SHP77 treated with DMSO at 0.1 percent for 48 hours (cell line): ENCODE measurements around the gene ITIH5.
"Not testable (repeated sequence)": the region's sequence is repeated elsewhere in the genome, so short reads cannot be mapped to it uniquely, and the experiment has no call there.

ENCODE experiments used
- DNase-seq: peaks from one replicate; lab custom pipeline; 2025; lab: John Stamatoyannopoulos, UW

The ITIH5 gene

DNA sequence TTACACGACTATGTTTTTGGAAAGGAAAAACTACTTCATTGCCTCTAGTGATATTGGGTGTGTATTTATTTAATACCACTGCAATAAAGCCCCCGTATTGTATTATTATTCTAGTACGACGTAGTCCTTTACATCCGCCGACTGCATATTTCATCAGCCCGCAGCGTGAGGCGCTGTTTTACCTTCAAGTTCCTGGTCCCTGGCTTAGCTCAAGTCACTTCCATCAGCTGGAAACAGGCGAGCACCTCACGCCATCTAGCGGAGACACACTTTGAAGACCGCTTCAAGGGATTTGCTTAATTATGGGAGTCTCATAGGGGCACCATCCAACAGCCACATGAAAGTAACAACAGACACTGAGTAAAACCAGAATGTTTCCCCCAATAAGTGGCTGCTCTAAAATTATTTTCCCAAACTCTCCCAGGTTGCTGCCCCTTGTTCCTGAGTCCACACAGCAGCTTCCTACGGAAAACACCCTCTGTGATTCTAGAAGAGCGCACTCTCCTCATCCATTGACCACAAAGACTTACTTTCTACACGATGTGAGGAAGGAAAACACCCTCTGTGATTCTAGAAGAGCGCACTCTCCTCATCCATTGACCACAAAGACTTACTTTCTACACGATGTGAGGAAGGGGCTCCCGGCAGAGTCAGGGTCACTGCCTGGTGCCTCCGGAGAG is 20.6 kb upstream of the ITIH5 start:
- DNase-seq: peak; percentile 86

- no peak for DNase-seq
Observed at GRCh38 chr10:7686351-7687171, 19.8 kb upstream of the ITIH5 start.

GRCh38 chr10:7680078-7680477 is 13.3 kb upstream of the ITIH5 start:
- not testable (repeated sequence) for DNase-seq

- no peak for DNase-seq
Observed at GRCh38 chr10:7679256-7679655, 12.5 kb upstream of the ITIH5 start.

GRCh38 chr10:7672341-7673134 is 5.8 kb upstream of the ITIH5 start:
- no peak for DNase-seq

DNA sequence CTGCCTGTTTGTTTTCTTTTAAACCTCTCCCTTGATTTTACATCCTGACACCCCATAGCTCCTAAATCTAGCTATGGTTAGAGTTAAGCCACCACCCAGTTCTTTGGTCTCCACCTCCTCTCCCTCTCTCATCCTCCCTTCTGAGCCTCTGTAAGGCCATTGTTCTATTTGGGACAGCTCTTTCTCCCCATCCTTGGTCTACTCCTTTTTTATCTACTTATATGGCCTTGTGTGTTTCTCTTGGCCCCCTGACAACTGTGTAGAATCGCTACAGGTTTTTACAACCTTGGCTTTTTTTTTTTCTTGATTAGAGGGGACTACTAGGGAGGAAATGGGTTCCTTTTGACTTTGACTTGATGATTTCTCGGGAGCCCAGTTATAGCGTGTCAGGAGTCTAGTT is 3.4 kb upstream of the ITIH5 start:
- no peak for DNase-seq

- DNase-seq: no peak
Observed at GRCh38 chr10:7667262-7668141, 736 bp upstream of the ITIH5 start.

DNA sequence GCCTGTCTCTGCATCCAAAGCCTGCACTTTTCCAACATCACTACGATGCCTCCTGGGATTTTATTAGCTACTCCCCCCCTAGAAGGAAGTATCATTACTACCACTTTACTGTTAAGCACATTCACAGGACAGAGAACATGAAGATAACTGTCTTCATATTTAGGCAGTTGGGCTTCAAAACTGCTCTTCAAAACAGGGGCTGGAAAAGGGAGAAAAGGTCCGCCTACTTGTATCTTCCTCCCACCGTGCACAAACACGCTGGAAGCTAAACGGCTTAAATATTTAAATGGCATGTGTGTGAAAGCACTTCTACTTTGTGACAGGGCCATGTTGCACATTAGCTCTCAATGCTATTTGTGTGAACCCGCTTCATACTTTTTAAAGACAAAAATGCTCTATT is 999 bp downstream of the ITIH5 start:
- no peak for DNase-seq

DNA sequence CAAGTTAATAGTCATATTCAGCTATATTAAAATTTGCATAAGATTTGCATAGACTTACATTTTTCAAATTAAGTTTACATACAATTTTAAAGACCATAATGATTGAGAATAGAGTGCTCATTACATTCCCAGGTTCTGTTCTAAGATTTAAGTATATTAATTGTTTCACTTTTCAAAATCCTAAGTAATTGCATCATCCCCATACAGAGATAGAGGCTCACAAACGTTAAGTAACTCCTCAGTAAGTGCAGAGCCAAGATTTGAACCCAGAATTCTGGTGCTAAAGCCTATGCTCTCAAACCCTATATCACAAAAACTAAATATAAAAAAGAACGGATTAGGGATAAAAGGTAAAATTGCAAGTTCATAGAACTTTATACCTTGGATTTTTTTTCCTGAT is 2.1 kb downstream of the ITIH5 start:
- DNase-seq: no peak

DNA sequence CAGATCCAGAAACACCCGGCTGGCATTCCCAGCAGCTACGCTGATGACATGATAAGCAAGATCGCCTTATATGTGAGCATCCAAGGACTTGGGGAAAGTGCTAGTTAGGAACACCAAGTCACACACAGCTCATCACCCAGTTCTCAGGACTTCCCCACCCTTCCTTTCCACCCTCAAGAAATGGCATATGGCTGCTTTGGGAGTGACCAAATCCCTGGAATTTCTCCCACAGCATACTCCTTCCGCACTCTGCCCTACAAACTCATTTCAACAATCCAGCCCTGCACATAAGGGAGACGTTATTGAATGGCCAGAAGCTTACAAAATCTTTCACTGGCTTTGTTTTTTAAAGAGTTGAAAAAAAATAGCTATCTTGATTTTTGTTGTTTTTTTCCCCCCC is 4.2 kb downstream of the ITIH5 start:
- no peak for DNase-seq

GRCh38 chr10:7659560-7659959 is 7.2 kb downstream of the ITIH5 start:
- DNase-seq: no peak

GRCh38 chr10:7657552-7657951 is 9.2 kb downstream of the ITIH5 start:
- DNase-seq: no peak

- not testable (repeated sequence) for DNase-seq
Observed at GRCh38 chr10:7657079-7657478, 9.7 kb downstream of the ITIH5 start.

DNA sequence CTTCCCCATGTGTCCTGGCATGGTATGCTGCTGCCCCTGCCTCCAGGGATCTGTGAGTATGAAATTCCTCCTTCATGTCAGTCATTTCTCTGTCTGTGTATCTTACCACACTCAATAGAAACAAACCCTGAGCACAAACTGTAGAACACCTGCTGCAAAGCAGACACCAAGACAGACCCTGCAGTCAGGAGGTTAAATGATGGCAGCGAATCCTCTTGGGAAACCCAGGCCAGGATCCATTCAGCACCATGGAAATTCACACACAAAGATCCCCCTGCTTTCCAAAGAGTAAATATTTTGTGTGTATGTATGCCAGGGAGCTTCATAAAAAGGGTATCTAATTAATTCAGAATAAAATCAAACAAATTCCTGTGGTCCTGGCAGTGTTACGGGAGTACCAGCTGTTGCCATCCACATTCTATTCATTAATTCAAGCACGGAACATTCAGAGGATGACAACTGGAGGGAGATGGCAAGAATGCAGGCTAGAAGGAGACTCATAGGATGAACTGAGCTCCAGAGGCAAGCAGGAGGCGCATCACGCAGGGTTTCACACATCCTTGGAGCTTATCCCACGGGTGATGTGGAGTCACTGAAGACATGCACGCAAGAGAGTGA is 14.8 kb downstream of the ITIH5 start:
- DNase-seq: no peak

- no peak for DNase-seq
Observed at GRCh38 chr10:7649673-7650300, 17.0 kb downstream of the ITIH5 start.

DNA sequence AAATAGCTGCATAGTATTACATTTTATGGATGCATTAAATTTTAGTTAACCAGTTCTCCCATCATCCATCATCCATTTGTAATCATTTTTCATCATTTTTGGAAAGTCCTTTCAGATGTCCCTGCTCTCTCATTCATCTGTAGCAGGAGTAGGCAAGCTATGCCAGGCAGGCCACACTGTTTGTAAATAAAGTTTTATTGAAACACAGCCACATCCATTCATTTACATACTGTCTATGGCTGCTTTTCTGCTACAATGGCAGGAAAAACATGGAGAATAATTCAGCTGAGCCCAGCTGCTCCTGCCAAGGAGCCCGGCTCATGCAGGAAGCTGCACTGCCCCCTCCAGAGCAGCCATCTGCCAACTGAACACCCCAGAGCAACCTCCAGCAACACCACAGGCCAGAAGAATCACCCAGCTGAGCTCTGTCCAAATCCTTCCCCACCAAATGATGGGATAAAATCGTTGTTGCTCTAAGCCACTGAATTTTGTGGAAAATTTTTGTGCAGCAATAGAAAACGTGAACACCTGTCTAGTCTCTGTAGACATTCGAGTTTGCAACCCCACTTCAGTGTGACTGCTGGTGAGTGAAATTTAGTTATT is 19.6 kb downstream of the ITIH5 start:
- no peak for DNase-seq

DNA sequence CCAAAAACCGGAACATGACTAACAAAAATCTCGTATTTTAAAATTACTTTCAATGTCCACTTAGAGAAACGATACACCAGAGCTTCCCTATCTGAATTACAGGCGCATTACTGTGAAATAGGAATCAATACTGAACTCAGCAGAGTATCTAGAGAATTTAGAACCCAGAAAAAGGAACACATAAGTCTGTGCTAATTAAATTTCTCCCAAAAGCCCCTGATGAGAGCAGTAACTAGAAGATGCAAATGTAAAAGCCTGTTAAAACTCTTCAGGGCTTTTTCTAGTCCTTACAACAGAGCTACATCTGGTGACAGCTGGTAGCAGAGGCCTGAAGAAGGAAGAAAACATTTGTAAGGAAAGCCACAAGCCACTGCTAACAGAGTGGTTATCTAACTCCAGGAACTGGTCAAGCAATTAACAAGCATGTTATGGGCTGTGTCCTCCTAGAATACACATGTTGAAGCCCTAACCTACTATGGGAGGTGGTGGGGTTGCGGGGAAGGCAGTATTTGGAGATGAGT is 24.2 kb downstream of the ITIH5 start:
- DNase-seq: no peak

DNA sequence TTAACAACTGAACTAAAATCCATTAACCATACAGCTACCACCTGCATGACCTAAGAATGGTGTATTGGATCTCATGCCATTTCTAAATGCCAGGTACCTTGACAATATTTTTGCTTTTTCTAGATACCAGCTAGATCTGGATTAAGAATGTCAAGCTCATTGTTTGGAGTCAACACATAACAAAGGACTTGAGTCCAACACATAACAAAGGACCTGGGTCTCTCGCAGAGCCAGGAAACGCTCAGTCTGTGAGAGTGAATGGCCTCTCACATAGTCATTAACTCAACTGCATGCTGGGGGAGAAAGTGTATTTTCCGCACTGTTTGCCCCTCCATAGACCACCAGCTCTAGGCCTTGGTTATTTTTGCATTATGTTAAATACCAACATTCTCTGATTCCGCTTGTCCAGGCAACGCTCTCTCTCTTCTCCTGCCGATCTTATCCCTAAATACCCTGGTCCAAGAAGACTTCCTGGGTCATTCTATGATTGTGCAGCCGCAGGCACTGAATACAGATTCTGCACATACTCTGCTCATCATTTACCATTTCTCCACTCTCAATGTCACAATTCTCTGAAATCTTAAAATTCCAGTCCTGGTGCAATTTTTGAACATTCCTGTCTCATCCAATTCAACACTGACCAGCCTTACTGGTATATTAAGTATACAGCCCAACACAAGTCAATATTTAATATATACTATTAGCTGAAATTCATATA is 31.2 kb downstream of the ITIH5 start:
- DNase-seq: no peak

DNA sequence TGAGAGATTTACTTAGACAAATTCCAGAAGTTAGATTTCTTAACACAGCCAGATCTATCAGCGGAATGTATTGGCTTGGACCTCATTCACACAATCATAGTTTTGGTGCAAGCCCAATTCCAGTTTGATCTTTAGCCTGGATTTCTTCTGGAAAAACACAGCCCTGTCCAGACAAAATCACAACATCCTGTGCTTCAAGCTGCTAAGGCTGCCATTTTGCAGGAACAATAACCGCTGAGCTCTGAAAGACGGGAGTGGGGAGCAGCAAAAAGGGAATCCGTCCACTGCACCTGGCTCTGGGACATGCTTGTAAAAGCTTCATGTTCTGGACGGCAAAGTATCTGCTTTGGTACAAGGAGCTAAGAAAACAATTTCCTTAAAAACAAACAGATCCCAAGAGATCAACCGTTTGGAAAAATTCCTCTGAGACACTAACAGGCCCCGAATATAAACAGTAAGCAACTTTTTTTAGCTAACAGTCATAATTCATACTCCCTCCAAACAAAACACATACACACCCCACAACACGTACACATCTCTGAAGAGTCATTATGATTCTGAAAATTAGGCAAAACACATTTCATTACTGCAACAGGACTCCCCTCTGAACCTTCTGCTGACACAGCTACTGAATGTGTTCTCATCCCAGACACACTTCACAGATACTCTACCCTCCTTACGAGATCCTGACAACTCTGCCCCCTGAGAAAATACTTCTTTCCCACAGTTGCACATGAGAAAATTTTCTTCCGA is 32.4 kb downstream of the ITIH5 start:
- DNase-seq: no peak
